Mammary epithelial cell (primary cell): ENCODE data around the gene NFKB1.

Experiments used
- CTCF ChIP-seq, 2 donors: IDR thresholded peaks in 1 of 2; conservative IDR thresholded peaks in 1 of 2; 2 replicates each; pipeline ENCODE4 v1.5.1; 2011 to 2012; ENCODE audit warnings: inconsistent platforms in 2 of 2, low read length in 2 of 2, mild to moderate bottlenecking in 2 of 2, control low read depth in 1 of 2, low read depth in 1 of 2; ENCODE audit not compliant: insufficient read depth in 1 of 2; ENCODE audit errors: extremely low read depth in 1 of 2
- EZH2 ChIP-seq: IDR thresholded peaks from 2 replicates; pipeline ENCODE4 v1.6.1; 2012; ENCODE audit warnings: low read length, inconsistent platforms, borderline replicate concordance

GRCh38 chr4:102657206-102657605, 156.0 kb downstream of the NFKB1 start:
- TF ChIP-seq CTCF (conservative IDR thresholded peaks at IDR 0.05 in 1 of 2, IDR thresholded peaks at IDR 0.05 in 1 of 2; ENCODE audit: extremely low read depth in 1 of 2, insufficient read depth in 1 of 2, low read depth in 1 of 2, low read length in 2 of 2) (no peak), EZH2 (no peak)
